Measurements from ENCODE around the gene BAZ1A. TPM values are rescaled to one million over a fixed set of nuclear protein-coding genes. Genes with fewer than 3 reads are reported as not detected.

BAZ1A gene
- total and polyA plus RNA-seq, 2 donors (not counting 1 experiment from before 2014, with no cell fraction given), result 18.8 to 36.8 TPM

GRCh38 chr14:34766060-34766459, 109.1 kb downstream of the BAZ1A start:
- Histone ChIP-seq H3K27ac (ENCODE audit: low read length in 2 of 2) (peak overlapping the region in 1 of 2 donors; percentile 31), H3K9me3 (ENCODE audit: control extremely low read depth in 1 of 3, control insufficient read depth in 2 of 3, insufficient read depth in 1 of 3, low read length in 2 of 3) (no peaks in the 10 kb centered on the region), H3K79me2 (ENCODE audit: control insufficient read depth, insufficient read depth, low read length) (no peaks in the 10 kb centered on the region), H3K27me3 (replicated peaks in 1 of 4; ENCODE audit: control extremely low read depth in 1 of 4, control insufficient read depth in 3 of 4, insufficient read depth in 4 of 4, low read length in 3 of 4) (no peaks in the 10 kb centered on the region), H4K20me1 (ENCODE audit: control insufficient read depth, insufficient read depth, low read length, poor library complexity, severe bottlenecking) (no peaks in the 10 kb centered on the region), H3K36me3 (replicated peaks in 1 of 2; ENCODE audit: control extremely low read depth in 1 of 2, control insufficient read depth in 1 of 2, extremely low read depth in 1 of 2, insufficient read depth in 2 of 2, low read length in 1 of 2) (peaks cover 25 to 53% of the 10 kb centered on the region in 2 experiments), H3K4me2 (replicated peaks; ENCODE audit: low read depth, low read length, poor library complexity, severe bottlenecking) (no peak overlapping the region), H3K9ac (ENCODE audit: low read length) (no peak overlapping the region), H3K4me1 (ENCODE audit: control insufficient read depth in 2 of 2, insufficient read depth in 2 of 2, low read length in 2 of 2) (no peaks in the 10 kb centered on the region), H2AFZ (ENCODE audit: insufficient read depth, low read depth, low read length, poor library complexity, severe bottlenecking) (no peak overlapping the region), H3K4me3 (ENCODE audit: control extremely low read depth in 1 of 5, extremely low read depth in 1 of 5, insufficient read depth in 1 of 5, low read depth in 2 of 5, low read length in 4 of 5) (no peak overlapping the region)
- ATAC-seq (ENCODE audit: low read depth) (no peak), DNase-seq (no peak)
- Mint-ChIP-seq H3K4me3 (no peak overlapping the region), H3K27ac (no peak overlapping the region), H3K27me3 (no peaks in the 10 kb centered on the region), H3K9me3 (ENCODE audit: insufficient read depth) (no peaks in the 10 kb centered on the region), H3K4me1 (no peaks in the 10 kb centered on the region)
- intact Hi-C loops (cut with micrococcal nuclease), result no loop called here
- no CpG with 5 or more reads among the region's 3 CpGs for WGBS (ENCODE audit: insufficient coverage)
- POLR2A ChIA-PET, result no interaction called here
- CTCF ChIA-PET, result no interaction called here
- no peak for TF ChIP-seq EZH2 (IDR thresholded peaks at IDR 0.05; ENCODE audit: borderline replicate concordance, insufficient read depth, low read depth, low read length, poor library complexity, severe bottlenecking)
- TF ChIP-seq CTCF (IDR thresholded peaks at IDR 0.05), result no peak

- Histone ChIP-seq H2AFZ (ENCODE audit: insufficient read depth, low read depth, low read length, poor library complexity, severe bottlenecking) (no peak overlapping the region), H3K9me3 (ENCODE audit: control extremely low read depth in 1 of 3, control insufficient read depth in 2 of 3, insufficient read depth in 1 of 3, low read length in 2 of 3) (no peaks in the 10 kb centered on the region), H3K27me3 (replicated peaks in 1 of 4; ENCODE audit: control extremely low read depth in 1 of 4, control insufficient read depth in 3 of 4, insufficient read depth in 4 of 4, low read length in 3 of 4) (no peaks in the 10 kb centered on the region), H3K4me2 (replicated peaks; ENCODE audit: low read depth, low read length, poor library complexity, severe bottlenecking) (no peak overlapping the region), H3K4me3 (ENCODE audit: control extremely low read depth in 1 of 5, extremely low read depth in 1 of 5, insufficient read depth in 1 of 5, low read depth in 2 of 5, low read length in 4 of 5) (no peak overlapping the region), H3K9ac (ENCODE audit: low read length) (no peak overlapping the region), H3K4me1 (ENCODE audit: control insufficient read depth in 2 of 2, insufficient read depth in 2 of 2, low read length in 2 of 2) (no peaks in the 10 kb centered on the region), H3K27ac (ENCODE audit: low read length in 2 of 2) (no peak overlapping the region), H3K79me2 (ENCODE audit: control insufficient read depth, insufficient read depth, low read length) (no peaks in the 10 kb centered on the region), H3K36me3 (replicated peaks in 1 of 2; ENCODE audit: control extremely low read depth in 1 of 2, control insufficient read depth in 1 of 2, extremely low read depth in 1 of 2, insufficient read depth in 2 of 2, low read length in 1 of 2) (peaks cover 2 to 35% of the 10 kb centered on the region in 2 experiments), H4K20me1 (ENCODE audit: control insufficient read depth, insufficient read depth, low read length, poor library complexity, severe bottlenecking) (no peaks in the 10 kb centered on the region)
- Mint-ChIP-seq H3K4me3 (no peak overlapping the region), H3K4me1 (no peaks in the 10 kb centered on the region), H3K27me3 (no peaks in the 10 kb centered on the region), H3K27ac (no peak overlapping the region), H3K9me3 (ENCODE audit: insufficient read depth) (no peaks in the 10 kb centered on the region)
- ChIA-PET CTCF (no interaction called here), POLR2A (no interaction called here)
- intact Hi-C loops (cut with micrococcal nuclease), result no loop called here
- DNase-seq (no peak), ATAC-seq (ENCODE audit: low read depth) (no peak)
- TF ChIP-seq CTCF (IDR thresholded peaks at IDR 0.05) (no peak), EZH2 (IDR thresholded peaks at IDR 0.05; ENCODE audit: borderline replicate concordance, insufficient read depth, low read depth, low read length, poor library complexity, severe bottlenecking) (no peak)
- 100% methylated on average over 1 of the region's 2 CpGs for WGBS (ENCODE audit: insufficient coverage)
Measured at GRCh38 chr14:34755215-34755614, 119.9 kb downstream of the BAZ1A start.
